Measurements from ENCODE around the gene FOLR2. TPM values are rescaled to one million over a fixed set of nuclear protein-coding genes. Genes with fewer than 3 reads are reported as not detected.

The FOLR2 gene
- total and polyA plus RNA-seq, 2 of the 8 experiments (the other 6 are each of a cell fraction or from before 2014, with no cell fraction given), result not detected

GRCh38 chr11:72229925-72230763 is 13.6 kb downstream of the FOLR2 start (continued):
- no peak for TF ChIP-seq HDAC2 (IDR thresholded peaks at IDR 0.05; ENCODE audit: borderline replicate concordance in 1 of 2, low read depth in 2 of 2, low read length in 2 of 2)
- no peak for TF ChIP-seq CBX8 (IDR thresholded peaks at IDR 0.05; ENCODE audit: borderline replicate concordance, low read depth, low read length)
- no peak for TF ChIP-seq NRF1 (IDR thresholded peaks at IDR 0.05; ENCODE audit: low read depth, low read length)
- no peak for TF ChIP-seq TBP (IDR thresholded peaks at IDR 0.05; ENCODE audit: low read depth, low read length)
- no peak for TF ChIP-seq JUN (IDR thresholded peaks at IDR 0.05; ENCODE audit: low read depth, low read length)
- no peak for TF ChIP-seq EZH2 (IDR thresholded peaks at IDR 0.05; ENCODE audit: low read depth, low read length, severe bottlenecking)
- no peak for TF ChIP-seq CREB1 (IDR thresholded peaks at IDR 0.05)

Data from H1 (cell line).